GM21515 (cell line): ENCODE data around the gene FOXC1.

Experiments used
- ATAC-seq: cut with Tn5 transposase; IDR thresholded peaks from one replicate; pipeline ENCODE4 v1.9.1; 2021; ENCODE audit not compliant: unreplicated experiment

Gene FOXC1

DNA sequence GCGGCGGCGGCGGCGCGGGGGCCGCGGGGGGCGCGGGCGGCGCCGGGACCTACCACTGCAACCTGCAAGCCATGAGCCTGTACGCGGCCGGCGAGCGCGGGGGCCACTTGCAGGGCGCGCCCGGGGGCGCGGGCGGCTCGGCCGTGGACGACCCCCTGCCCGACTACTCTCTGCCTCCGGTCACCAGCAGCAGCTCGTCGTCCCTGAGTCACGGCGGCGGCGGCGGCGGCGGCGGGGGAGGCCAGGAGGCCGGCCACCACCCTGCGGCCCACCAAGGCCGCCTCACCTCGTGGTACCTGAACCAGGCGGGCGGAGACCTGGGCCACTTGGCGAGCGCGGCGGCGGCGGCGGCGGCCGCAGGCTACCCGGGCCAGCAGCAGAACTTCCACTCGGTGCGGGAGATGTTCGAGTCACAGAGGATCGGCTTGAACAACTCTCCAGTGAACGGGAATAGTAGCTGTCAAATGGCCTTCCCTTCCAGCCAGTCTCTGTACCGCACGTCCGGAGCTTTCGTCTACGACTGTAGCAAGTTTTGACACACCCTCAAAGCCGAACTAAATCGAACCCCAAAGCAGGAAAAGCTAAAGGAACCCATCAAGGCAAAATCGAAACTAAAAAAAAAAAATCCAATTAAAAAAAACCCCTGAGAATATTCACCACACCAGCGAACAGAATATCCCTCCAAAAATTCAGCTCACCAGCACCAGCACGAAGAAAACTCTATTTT, 2.0 kb downstream of the FOXC1 start:
- ATAC-seq: no peak

DNA sequence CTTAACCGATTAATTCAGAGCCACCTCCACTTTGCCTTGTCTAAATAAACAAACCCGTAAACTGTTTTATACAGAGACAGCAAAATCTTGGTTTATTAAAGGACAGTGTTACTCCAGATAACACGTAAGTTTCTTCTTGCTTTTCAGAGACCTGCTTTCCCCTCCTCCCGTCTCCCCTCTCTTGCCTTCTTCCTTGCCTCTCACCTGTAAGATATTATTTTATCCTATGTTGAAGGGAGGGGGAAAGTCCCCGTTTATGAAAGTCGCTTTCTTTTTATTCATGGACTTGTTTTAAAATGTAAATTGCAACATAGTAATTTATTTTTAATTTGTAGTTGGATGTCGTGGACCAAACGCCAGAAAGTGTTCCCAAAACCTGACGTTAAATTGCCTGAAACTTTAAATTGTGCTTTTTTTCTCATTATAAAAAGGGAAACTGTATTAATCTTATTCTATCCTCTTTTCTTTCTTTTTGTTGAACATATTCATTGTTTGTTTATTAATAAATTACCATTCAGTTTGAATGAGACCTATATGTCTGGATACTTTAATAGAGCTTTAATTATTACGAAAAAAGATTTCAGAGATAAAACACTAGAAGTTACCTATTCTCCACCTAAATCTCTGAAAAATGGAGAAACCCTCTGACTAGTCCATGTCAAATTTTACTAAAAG, 2.7 kb downstream of the FOXC1 start:
- no peak for ATAC-seq

DNA sequence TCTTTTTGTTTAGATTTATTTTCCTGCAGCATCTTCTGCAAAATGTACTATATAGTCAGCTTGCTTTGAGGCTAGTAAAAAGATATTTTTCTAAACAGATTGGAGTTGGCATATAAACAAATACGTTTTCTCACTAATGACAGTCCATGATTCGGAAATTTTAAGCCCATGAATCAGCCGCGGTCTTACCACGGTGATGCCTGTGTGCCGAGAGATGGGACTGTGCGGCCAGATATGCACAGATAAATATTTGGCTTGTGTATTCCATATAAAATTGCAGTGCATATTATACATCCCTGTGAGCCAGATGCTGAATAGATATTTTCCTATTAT, 3.2 kb downstream of the FOXC1 start:
- no peak for ATAC-seq

DNA sequence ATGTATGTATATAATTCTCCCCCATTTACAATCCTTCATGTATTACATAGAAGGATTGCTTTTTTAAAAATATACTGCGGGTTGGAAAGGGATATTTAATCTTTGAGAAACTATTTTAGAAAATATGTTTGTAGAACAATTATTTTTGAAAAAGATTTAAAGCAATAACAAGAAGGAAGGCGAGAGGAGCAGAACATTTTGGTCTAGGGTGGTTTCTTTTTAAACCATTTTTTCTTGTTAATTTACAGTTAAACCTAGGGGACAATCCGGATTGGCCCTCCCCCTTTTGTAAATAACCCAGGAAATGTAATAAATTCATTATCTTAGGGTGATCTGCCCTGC, 3.6 kb downstream of the FOXC1 start:
- ATAC-seq: no peak

DNA sequence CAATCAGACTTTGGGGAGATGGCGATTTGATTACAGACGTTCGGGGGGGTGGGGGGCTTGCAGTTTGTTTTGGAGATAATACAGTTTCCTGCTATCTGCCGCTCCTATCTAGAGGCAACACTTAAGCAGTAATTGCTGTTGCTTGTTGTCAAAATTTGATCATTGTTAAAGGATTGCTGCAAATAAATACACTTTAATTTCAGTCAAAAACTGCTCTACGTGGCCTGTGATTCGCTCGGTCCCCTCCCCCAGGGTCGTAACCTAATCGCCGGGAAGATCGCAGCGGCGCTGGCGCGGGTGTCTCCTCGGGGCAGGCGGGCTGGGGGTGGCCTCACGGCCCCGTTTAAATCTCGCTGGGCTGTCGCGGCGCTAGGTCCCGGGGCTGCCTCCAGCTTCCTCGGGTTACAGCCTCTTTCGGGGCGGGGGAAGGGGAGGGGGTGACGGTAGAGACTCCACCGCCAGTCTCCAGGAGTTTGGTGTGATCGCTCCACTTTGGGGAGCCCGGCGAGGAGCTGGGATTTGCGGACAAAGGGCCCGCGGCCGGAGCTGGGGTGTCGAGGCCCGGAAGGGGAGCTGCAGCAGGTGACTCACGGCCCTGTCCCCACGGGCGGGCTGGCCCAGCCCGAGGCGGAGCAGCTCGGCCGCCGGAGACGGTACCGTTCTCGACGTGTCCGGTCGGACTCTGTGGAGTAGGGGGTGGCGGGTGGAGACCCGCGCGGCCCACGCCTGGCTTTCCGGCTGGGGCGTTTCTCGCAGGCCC, 4.2 kb downstream of the FOXC1 start:
- no peak for ATAC-seq

DNA sequence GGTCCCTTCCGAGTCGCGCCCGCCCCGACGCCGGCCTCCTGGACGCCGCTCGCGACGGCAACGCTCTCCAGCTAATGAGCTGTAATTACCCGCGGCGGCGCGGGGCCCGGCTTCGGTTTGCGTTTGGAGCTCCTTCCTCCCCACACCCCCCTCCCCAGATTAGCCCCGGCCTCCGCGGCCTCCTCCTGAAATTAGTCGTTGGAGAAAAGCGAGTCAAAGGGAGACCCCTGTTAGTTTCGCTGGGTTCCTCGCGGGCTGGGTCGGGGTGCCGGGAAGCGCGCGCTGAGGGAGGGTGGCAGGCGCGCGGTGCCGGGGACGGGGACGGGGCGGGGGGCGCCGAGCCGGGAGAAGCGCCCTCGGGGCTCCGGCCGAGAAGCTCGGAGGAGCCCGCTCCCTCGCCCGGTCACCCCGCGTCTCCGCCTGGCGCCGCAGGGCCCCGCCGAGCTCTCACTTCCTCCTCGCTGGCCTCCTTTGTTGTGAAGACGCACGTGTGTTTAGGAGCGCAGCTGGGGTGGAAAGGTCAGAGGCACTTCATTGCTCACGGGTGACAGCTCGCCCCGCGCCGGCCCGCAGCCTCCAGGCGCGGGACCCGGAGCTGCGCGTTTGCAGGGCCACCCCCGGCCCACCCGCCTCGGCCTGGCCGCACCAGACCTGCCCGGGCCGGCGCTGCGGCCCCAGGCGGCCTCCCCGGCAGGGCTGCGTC, 4.9 kb downstream of the FOXC1 start:
- ATAC-seq: no peak

DNA sequence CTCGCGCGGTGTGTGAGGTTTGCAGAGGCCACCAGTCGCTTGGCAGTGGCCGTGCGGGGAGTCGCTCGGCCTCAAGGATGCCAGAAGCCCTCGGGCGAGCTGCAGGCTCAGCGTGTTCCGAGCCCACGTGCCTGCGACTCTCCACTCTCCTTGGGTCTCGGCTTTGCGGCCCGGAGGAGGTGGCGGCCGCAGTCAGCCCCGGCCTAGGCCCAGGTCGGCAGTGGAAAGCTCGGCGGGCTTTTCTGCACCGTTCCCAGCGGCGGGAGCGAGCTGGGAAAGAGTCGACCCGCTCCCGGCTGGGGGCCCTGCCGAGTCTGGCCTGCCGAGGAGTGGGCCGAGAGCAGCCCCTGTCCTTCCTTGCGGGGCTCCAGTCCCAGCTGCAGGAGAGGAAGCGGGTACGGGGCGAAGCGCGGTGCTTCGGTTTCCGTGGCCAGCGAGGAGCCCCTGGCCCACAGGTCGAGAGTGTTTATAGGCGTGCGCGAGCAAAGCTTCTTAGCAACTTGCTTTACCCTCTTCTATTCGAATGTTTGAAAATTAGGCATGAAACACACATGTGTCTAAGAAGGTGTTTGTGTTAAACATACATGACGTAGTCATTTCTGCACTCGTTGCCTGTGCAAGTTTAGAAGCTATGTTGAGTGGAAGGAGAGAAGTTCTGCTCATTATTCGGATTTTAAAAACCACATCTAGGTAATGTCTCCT, 5.6 kb downstream of the FOXC1 start:
- no peak for ATAC-seq

DNA sequence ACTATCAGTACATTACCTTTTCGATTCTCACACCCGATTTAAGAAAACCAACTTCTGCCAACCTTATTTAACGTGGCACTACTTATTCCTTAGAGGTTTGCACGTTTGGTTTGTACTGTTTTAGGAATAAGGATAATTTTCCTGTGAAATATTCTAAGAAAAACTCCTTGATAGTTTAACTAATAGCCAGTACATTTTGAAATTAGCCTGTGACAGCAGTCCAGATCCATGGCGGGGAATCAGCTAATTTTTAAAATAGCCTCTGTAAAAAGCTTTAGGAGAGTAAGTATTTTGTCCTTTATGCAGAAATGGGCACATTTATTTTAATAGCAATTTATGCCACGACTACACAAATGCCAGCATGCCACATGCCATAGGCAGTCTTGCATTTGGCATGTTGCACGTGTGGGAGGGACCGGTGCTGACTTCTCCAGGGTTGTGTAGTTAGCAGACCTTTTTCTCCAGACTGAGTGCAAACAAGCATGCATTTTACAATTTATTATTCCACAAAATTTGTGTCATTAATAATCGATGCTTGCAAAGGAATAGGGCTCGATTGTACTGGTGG, 6.2 kb downstream of the FOXC1 start:
- ATAC-seq: no peak

DNA sequence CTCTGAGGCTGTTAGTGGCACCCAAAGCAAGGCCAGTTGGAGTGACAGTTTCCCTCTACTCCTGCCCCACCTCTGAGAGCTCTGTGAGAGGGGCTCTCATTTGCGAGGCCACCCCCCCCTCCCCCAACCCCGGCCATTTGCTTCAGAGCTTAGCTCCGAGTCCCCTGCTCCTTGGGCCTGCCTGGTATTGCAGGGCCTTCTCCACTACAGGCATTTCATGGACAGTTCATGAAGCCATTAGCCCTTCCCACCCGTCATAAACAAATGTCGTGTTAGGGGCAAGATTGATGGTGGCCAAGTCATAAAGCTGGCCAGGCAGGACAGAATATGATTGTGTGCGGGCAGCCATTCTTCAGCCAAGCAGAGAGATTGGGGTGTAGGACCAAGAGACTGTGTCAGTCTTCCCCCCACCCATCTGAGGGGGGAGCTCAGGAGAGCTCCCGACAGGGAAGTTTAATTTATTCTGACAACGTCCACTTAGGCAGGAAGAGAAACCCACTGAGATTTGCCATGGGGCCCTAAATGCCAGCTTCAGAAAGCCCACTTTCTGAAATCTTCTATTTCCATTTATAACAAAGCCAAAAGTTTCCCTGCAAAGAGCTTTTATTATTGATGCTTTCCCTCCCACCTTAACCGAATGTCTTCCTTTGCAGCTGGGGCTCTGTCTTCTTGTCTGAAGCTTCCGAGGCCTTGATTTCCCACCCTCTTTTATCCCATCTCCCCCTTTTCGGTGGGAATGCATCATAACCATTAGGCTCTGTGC, 7.2 kb downstream of the FOXC1 start:
- no peak for ATAC-seq

DNA sequence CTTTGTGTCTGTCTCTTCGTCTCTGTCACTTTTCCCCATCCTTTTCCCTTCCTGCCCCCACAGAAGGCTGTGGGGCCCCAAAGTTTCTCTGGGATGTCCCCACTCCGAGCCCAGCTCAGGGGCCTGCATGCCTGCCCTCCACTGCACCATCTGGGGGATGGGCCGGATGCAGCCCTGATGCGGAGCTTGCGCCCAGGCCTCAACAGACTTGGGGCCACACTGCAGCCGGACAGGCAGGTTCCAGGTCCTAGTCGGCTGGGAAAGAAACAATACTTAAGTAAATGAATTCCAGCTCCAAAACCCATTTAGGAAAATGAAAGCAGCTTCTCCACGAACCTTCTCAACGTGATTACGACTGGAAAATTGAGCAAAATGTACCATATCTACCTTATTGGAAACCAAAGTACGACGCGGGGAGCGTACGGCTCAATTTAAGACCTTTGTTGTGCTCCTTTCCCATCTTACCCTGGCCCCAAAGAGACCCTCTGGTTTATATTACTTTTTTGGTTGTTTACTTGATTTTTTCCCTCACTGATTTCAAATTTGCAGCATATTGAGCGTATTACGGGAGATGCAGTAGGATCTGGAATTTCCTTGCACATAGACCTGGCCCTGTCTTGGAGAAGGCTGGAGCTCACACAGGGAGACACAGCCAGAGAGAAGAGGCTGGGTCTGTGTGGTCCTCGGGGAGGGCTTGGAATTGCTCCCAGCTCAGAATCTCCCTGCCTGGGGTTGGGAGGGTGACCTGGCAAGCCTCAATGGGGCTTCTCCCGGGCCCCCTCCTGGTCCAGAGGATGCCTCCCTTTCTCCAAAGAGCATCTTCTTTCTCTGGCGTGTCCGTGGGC, 8.0 kb downstream of the FOXC1 start:
- ATAC-seq: no peak

DNA sequence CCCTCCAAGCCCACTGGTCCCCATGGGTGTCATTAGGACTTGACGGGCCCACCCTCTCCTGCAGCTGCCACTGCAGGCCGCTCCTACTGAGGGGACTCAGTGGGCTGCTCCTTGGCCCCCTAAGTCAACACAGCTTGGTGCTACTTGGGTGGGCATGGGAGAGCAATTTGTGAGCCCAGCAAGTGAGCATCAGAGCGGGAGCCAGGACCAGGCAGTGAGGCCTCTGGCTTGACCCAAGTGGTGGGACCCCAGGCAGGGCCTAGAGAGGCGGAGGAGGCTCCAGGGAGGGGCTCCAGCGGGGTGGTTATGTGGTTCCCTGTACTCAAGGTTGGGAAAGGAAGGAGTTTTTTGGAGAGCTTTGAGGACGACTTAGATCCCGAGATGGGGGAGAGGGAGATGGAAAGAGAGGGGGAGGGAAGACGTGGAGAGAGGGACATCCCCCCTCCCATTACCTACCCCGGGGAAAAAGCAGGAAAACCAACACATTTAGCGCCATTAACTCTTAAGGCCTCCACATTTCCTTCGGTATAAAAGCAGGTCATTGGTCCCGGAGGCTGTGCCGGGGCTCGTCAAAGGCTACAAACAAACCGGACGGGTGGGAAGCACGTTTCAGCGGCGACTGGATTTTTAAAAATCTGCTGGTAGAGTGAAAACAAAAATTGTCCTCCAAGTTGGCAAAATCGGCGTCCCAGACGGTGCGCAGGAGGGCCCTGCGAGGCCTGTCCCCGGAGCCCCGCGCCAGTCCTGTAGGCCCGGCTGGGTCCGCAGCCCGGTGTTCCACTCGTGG, 8.8 kb downstream of the FOXC1 start:
- ATAC-seq: no peak

DNA sequence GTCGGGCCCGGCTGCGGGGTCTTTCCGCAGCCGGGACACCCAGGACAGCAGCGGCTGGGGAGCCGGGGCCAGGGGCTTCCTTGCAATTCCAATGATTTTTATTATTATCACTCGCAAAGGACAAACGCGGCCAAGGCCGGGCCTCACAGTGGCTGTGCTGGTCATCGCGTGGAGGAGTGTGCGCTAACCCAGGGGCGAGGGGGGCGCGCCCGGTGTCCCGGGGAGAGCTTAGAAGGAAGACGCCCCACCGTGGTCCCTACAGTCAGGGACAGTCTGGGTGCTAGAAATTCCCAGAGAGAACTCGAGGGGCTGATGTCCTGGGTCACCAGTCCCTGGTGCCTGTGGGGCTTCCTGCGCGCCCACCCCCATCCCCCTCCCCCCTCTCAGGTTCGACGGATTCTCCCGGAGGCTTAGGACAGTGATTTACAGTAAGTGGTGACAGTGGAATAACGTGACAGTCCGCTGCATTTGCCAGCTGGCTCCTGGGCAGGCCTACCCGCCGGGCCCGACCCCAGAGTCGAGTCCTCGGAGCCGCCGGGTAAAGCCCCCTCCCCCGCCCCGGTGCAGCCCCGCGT, 9.5 kb downstream of the FOXC1 start:
- no peak for ATAC-seq

DNA sequence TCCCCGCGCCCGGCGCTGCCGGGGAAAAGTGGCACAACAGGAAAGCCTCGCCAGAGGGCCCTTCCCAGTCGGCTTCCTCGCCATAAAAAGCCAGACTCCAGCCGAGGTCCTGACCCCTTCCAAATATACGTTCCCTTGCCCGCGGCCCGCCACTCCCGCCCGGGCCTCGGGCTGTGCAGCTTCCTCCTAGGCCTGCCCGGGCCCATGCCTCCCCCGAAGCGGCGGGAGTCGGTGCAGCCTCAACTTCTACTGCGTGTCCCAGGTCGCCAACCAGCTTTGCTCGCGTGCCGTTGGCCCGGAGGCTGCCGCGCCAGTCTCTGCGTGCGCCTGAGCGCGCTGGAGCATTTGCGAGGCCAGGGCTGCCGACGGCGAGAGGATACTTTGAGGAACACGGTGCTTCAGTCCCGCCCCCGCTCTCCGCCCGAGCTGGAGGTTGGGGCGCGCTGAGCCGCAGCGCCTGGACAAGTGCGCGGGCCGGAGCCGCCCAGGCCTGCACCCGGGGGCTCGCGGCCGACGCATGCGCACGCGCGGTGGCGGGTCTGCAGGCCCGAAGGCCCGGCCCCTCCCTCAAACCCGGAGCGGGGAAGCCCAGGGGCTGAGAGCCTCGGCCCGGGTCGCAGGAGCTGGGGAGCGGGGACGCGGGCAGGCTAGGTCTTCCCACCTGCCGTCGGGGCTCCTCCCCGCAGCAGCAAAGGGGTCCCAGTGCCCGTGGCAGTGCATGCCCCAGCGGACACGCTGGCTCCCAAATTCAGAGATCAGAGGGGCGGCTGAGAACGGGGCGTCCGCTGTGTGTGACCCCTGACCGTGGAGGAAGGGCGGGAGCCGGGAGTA, 10.2 kb downstream of the FOXC1 start:
- no peak for ATAC-seq

DNA sequence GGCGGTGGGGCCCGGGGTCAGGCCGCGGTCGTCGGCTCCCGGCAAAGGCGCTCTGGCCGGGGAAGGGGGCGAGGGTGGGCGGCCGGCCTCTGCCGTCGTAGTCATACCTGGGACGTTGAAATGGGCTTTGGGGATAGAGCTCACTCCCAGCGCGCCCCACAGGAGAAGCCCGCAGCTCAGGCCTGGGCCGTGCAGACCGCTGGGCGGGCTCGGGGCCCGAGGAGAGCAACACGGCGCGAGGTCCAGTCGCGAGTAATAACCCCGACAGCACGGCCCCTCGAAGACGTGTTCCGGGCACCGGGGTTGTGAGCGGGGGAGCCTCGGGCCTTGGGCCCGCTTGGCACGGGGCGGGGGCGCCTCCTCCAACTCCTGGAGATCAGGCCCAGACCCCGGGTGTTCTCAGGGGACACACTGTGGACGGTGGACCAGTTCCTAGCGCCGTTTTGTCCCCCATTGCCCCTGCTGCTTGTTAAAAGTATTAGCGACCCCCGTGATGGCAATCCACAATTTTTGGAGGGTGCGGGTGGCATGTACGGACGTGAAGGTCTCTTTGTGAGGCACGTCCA, 10.9 kb downstream of the FOXC1 start:
- ATAC-seq: no peak

DNA sequence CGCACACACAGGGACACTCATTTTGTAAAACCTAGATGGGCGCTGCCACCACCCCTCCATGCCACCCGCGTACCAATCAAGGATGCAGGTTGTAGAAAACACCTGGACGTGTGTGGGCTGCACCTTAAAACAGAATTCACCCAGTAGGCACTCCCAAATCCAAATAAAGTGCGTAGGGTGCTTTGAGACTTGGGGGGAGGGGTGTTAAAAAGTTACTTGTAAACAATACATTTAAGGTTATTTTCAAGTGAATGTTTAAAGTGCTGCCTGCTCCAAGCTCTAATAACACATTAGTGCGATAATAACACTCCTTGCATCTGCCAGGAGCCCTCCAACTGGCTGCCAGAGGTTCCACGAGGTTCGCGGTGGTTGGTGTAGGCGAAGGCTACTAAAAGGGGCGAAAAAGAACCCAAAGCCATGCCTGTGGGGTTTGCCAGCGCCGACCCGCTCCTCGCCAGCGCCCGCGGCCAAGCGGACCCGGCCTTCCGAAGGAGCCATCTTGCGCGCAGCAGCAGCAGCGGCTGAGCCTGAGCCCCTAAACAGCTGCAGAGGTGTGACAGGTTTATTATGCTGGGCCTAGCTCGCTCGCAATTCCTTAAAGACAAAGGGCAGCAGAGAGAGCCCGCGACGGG, 11.5 kb downstream of the FOXC1 start:
- ATAC-seq: no peak

DNA sequence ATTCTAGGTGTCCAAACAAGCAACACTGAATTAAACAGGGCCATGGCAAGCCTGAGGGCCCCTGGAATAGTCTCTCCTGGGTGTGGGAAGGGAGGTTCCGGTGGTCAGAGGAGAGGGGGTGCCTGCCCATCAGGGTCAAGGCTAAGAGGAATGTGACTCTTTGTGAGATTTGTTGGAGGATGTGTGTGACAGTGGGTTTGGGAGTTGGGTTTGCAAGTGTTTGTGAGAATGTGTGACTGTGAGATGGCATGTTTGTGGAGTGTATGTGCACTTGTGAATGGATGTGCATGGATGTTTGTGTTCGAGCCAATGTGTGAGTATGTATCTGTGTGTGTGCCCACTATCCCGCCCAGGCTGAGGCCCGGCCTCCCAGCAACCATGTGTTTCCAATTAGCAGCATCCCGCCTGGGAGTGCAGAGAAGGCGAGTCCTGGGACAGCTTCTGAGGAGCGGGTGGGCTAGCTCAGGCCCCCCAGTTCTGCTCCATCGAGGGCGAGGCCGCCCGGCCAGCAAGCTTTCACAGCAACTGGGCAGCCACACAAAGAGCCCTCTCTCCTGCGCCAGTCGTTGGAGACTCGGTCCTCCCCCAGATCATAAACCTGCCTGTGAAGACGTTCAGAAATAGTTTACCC, 12.6 kb downstream of the FOXC1 start:
- no peak for ATAC-seq
